ENCODE data around the gene DNAJC6.

Gene DNAJC6

GRCh38 chr1:65321879-65322278 lies 12.5 kb downstream of the DNAJC6 start:
- Histone ChIP-seq H3K36me3 (ENCODE audit: insufficient read depth) (no peaks in the 10 kb centered on the region), H3K4me2 (no peak overlapping the region), H3K4me1 (ENCODE audit: low read depth, poor library complexity, severe bottlenecking) (no peaks in the 10 kb centered on the region), H3K9ac (no peak overlapping the region), H2AFZ (ENCODE audit: low read depth) (no peak overlapping the region), H3K4me3 (IDR thresholded peaks at IDR 0.05; ENCODE audit: insufficient read depth, low read depth, low read length) (no peak overlapping the region), H3K27ac (no peak overlapping the region), H3K79me2 (ENCODE audit: insufficient read depth, low read depth) (no peaks in the 10 kb centered on the region), H4K20me1 (ENCODE audit: insufficient read depth) (no peaks in the 10 kb centered on the region), H3K27me3 (ENCODE audit: insufficient read depth, low read depth) (no peaks in the 10 kb centered on the region)
- no peak for TF ChIP-seq CTCF (conservative IDR thresholded peaks at IDR 0.05; ENCODE audit: low read depth, low read length)

- no peak for TF ChIP-seq CTCF (conservative IDR thresholded peaks at IDR 0.05; ENCODE audit: low read depth, low read length)
These were observed 13.9 kb downstream of the DNAJC6 start for GRCh38 chr1:65323246-65323645.

GRCh38 chr1:65330021-65330420 lies 20.7 kb downstream of the DNAJC6 start:
- Histone ChIP-seq H3K9ac (no peak overlapping the region), H3K4me1 (ENCODE audit: low read depth, poor library complexity, severe bottlenecking) (no peaks in the 10 kb centered on the region), H4K20me1 (ENCODE audit: insufficient read depth) (no peaks in the 10 kb centered on the region), H3K4me3 (IDR thresholded peaks at IDR 0.05; ENCODE audit: insufficient read depth, low read depth, low read length) (no peak overlapping the region), H3K27me3 (ENCODE audit: insufficient read depth, low read depth) (no peaks in the 10 kb centered on the region), H3K36me3 (ENCODE audit: insufficient read depth) (no peaks in the 10 kb centered on the region), H2AFZ (ENCODE audit: low read depth) (no peak overlapping the region), H3K79me2 (ENCODE audit: insufficient read depth, low read depth) (no peaks in the 10 kb centered on the region), H3K4me2 (no peak overlapping the region), H3K27ac (no peak overlapping the region)
- no peak for TF ChIP-seq CTCF (conservative IDR thresholded peaks at IDR 0.05; ENCODE audit: low read depth, low read length)

More at GRCh38 chr1:65323246-65323645, 13.9 kb downstream of the DNAJC6 start:
- no peaks in the 10 kb centered on the region for H4K20me1 ChIP-seq (ENCODE audit: insufficient read depth)
- no peak overlapping the region for H3K4me2 ChIP-seq
- H3K4me3 ChIP-seq (IDR thresholded peaks at IDR 0.05; ENCODE audit: insufficient read depth, low read depth, low read length), result no peak overlapping the region
- H3K4me1 ChIP-seq (ENCODE audit: low read depth, poor library complexity, severe bottlenecking), result no peaks in the 10 kb centered on the region
- no peak overlapping the region for H3K9ac ChIP-seq
- H3K27me3 ChIP-seq (ENCODE audit: insufficient read depth, low read depth), result no peaks in the 10 kb centered on the region
- no peaks in the 10 kb centered on the region for H3K79me2 ChIP-seq (ENCODE audit: insufficient read depth, low read depth)
- H3K27ac ChIP-seq, result no peak overlapping the region
- H2AFZ ChIP-seq (ENCODE audit: low read depth), result no peak overlapping the region
- H3K36me3 ChIP-seq (ENCODE audit: insufficient read depth), result no peaks in the 10 kb centered on the region

- Histone ChIP-seq H2AFZ (ENCODE audit: low read depth) (no peak overlapping the region), H3K4me1 (ENCODE audit: low read depth, poor library complexity, severe bottlenecking) (no peaks in the 10 kb centered on the region), H3K27me3 (ENCODE audit: insufficient read depth, low read depth) (no peaks in the 10 kb centered on the region), H3K9ac (no peak overlapping the region), H4K20me1 (ENCODE audit: insufficient read depth) (no peaks in the 10 kb centered on the region), H3K36me3 (ENCODE audit: insufficient read depth) (no peaks in the 10 kb centered on the region), H3K4me2 (no peak overlapping the region), H3K79me2 (ENCODE audit: insufficient read depth, low read depth) (no peaks in the 10 kb centered on the region), H3K4me3 (IDR thresholded peaks at IDR 0.05; ENCODE audit: insufficient read depth, low read depth, low read length) (no peak overlapping the region), H3K27ac (no peak overlapping the region)
- no peak for TF ChIP-seq CTCF (conservative IDR thresholded peaks at IDR 0.05; ENCODE audit: low read depth, low read length)
These were observed 21.5 kb downstream of the DNAJC6 start for GRCh38 chr1:65330822-65331221.

Measured in KMS-11 (cell line).